ENCODE measurements around the gene GTF2H2C_2.
"Not testable (repeated sequence)": the region's sequence is repeated elsewhere in the genome, so short reads cannot be mapped to it uniquely, and the experiment has no call there.

GTF2H2C_2 gene

GRCh38 chr5:70415117-70415516 is at the start of gene GTF2H2C_2:
Gene GTF2H2C_2, plus strand, starts transcription at chr5:70415368.
- DNase-seq (ENCODE audit: low read depth) = not testable (repeated sequence)

- DNase-seq (ENCODE audit: low read depth) = not testable (repeated sequence)
Measured at GRCh38 chr5:70400984-70401686, 14.0 kb upstream of the GTF2H2C_2 start.

GRCh38 chr5:70421322-70421721 is 6.2 kb downstream of the GTF2H2C_2 start:
- DNase-seq (ENCODE audit: low read depth) = not testable (repeated sequence)

GRCh38 chr5:70423215-70423614 is 8.0 kb downstream of the GTF2H2C_2 start:
- not testable (repeated sequence) for DNase-seq (ENCODE audit: low read depth)

- DNase-seq (ENCODE audit: low read depth) = not testable (repeated sequence)
Measured at GRCh38 chr5:70438518-70438917, 23.4 kb downstream of the GTF2H2C_2 start.

- not testable (repeated sequence) for DNase-seq (ENCODE audit: low read depth)
Measured at GRCh38 chr5:70449565-70449964, 34.4 kb downstream of the GTF2H2C_2 start.

- not testable (repeated sequence) for DNase-seq (ENCODE audit: low read depth)
Measured at GRCh38 chr5:70451249-70451984, 36.2 kb downstream of the GTF2H2C_2 start.

GRCh38 chr5:70457093-70457492 is 41.9 kb downstream of the GTF2H2C_2 start:
- not testable (repeated sequence) for DNase-seq (ENCODE audit: low read depth)

- DNase-seq (ENCODE audit: low read depth) = not testable (repeated sequence)
Measured at GRCh38 chr5:70459188-70459587, 44.0 kb downstream of the GTF2H2C_2 start.

- not testable (repeated sequence) for DNase-seq (ENCODE audit: low read depth)
Measured at GRCh38 chr5:70461984-70462383, 46.8 kb downstream of the GTF2H2C_2 start.

GRCh38 chr5:70464019-70464637 is 49.0 kb downstream of the GTF2H2C_2 start:
- DNase-seq (ENCODE audit: low read depth) = not testable (repeated sequence)

GRCh38 chr5:70469926-70470509 is 54.9 kb downstream of the GTF2H2C_2 start:
- DNase-seq (ENCODE audit: low read depth) = not testable (repeated sequence)

Data from CMK (cell line).